HepG2 (cell line): ENCODE measurements around the gene PRELP. TPM values are rescaled to one million over a fixed set of nuclear protein-coding genes. Genes with fewer than 3 reads are reported as not detected.
A peak's percentile ranks its signal among the peaks of the same experiment; 100 is the strongest.

Experiments
- ATAC-seq: fragments of 200-7000 bp; cut with Tn5 transposase; 3 replicates; pipeline ENCODE4 v1.9.1; 2020; ENCODE audit warnings: mild to moderate bottlenecking, moderate library complexity
- BruUV-seq: library from RNA; stranded (reverse); fragments of 400-500 nt; replicated peaks from 2 replicates; lab custom pipeline; 2021; lab: Mats Ljungman, UMichigan
- CTCF ChIA-PET: fragments of 300-600 bp; formaldehyde crosslinking; extraction: SDS; loops from one replicate; lab custom pipeline; 2021; ENCODE audit warnings: low total read pairs, inconsistent platforms, low intra/inter-chr PET ratio; lab: Yijun Ruan, JAX
- POLR2A ChIA-PET: fragments of 350-600 bp; sonication (Branson Sonifier 250); formaldehyde crosslinking; loops from one replicate; lab custom pipeline; 2020; ENCODE audit warnings: antibody characterized with exemption, inconsistent platforms; lab: Yijun Ruan, JAX
- DNase-seq: peaks from one replicate; pipeline ENCODE4 v3.0.0-alpha.2; 2015; ENCODE audit warnings: low spot score
- FAIRE-seq: peaks from 3 replicates; lab custom pipeline; 2011; peaks lifted over from hg19 to GRCh38; lab: Jason Lieb, UNC
- H2AFZ ChIP-seq: one replicate; pipeline ENCODE4 v1.6.1; 2011; ENCODE audit warnings: low read length, inconsistent platforms
- H3K27ac ChIP-seq: fragments of 300-600 bp; 3 replicates; pipeline ENCODE4 v1.8.0; 2011; ENCODE audit warnings: mixed run types, mild to moderate bottlenecking, mixed read lengths, low read length, inconsistent platforms; ENCODE audit not compliant: insufficient read depth; ENCODE audit errors: extremely low read length
- H3K27me3 ChIP-seq, 2 experiments: fragments of 200-600 bp in 1 of 2; 2 replicates in 1 of 2; 3 replicates in 1 of 2; pipeline versions ENCODE4 v1.6.0 to v1.8.0; 2011; ENCODE audit warnings: low read length in 2 of 2, mild to moderate bottlenecking in 2 of 2, moderate library complexity in 2 of 2, inconsistent platforms in 1 of 2; ENCODE audit not compliant: insufficient read depth in 2 of 2, control insufficient read depth in 1 of 2
- H3K36me3 ChIP-seq, 2 experiments: fragments of 200-600 bp in 1 of 2; replicated peaks in 1 of 2; 2 replicates in 1 of 2; 3 replicates in 1 of 2; pipeline versions ENCODE4 v1.5.1 to v1.8.0; 2011; ENCODE audit warnings: low read length in 2 of 2, inconsistent platforms in 1 of 2; ENCODE audit not compliant: insufficient read depth in 2 of 2, control insufficient read depth in 1 of 2
- H3K4me1 ChIP-seq: 2 replicates; pipeline ENCODE4 v1.5.1; 2012; ENCODE audit warnings: low read length, inconsistent platforms; ENCODE audit not compliant: insufficient read depth
- H3K4me2 ChIP-seq: 2 replicates; pipeline ENCODE4 v1.6.0; 2011; ENCODE audit warnings: low read depth, low read length, inconsistent platforms
- H3K4me3 ChIP-seq, 3 experiments: fragments of 200-600 bp in 1 of 3; sonication (generic), shearing (Covaris generic) in 1 of 3; replicated peaks in 1 of 3; 2 replicates each; pipeline ENCODE4 v1.5.1; 2011 to 2016; ENCODE audit warnings: low read length in 3 of 3, inconsistent platforms in 2 of 3, low read depth in 2 of 3, mild to moderate bottlenecking in 2 of 3, control low read depth in 1 of 3, mixed read lengths in 1 of 3; ENCODE audit not compliant: insufficient read depth in 1 of 3
- H3K79me2 ChIP-seq: one replicate; pipeline ENCODE4 v1.6.1; 2011; ENCODE audit warnings: low read length, inconsistent platforms; ENCODE audit not compliant: insufficient read depth
- H3K9ac ChIP-seq: 2 replicates; pipeline ENCODE4 v1.6.0; 2011; ENCODE audit warnings: mild to moderate bottlenecking, low read depth, low read length, inconsistent platforms; ENCODE audit not compliant: insufficient read depth
- H3K9me3 ChIP-seq: 2 replicates; pipeline ENCODE4 v1.5.1; 2012; ENCODE audit warnings: mild to moderate bottlenecking, low read length
- H4K20me1 ChIP-seq: 2 replicates; pipeline ENCODE4 v1.6.0; 2011; ENCODE audit warnings: inconsistent platforms, mild to moderate bottlenecking, low read length, moderate library complexity; ENCODE audit not compliant: insufficient read depth
- AHR ChIP-seq: IDR thresholded peaks from 2 replicates; pipeline ENCODE4 v1.6.1; 2018; ENCODE audit warnings: missing genetic modification reagents, missing compliant biosample characterization
- HOXA3 ChIP-seq: sonication (generic); formaldehyde crosslinking; IDR thresholded peaks from 2 replicates; pipeline ENCODE4 v1.5.0; 2020; ENCODE audit warnings: missing genetic modification reagents
- KMT2A ChIP-seq: sonication (generic); formaldehyde crosslinking; IDR thresholded peaks from 2 replicates; pipeline ENCODE4 v1.4.0; 2020; ENCODE audit warnings: missing genetic modification reagents
- SIN3B ChIP-seq: fragments of 150-350 bp; IDR thresholded peaks from 2 replicates; pipeline ENCODE4 v1.6.1; 2014; ENCODE audit warnings: low read length
- STAG1 ChIP-seq: sonication (generic); formaldehyde crosslinking; IDR thresholded peaks from 2 replicates; pipeline ENCODE4 v1.4.0; 2020; ENCODE audit warnings: missing genetic modification reagents
- TARDBP ChIP-seq: sonication (generic); formaldehyde crosslinking; IDR thresholded peaks from 2 replicates; pipeline ENCODE4 v1.8.0; 2022; ENCODE audit warnings: mild to moderate bottlenecking, missing genetic modification reagents
- WGBS: methylation state at CpG from one replicate; pipeline ENCODE4 v1.1.6; 2017; ENCODE audit warnings: low lambda C conversion rate; 5-methylcytosine and 5-hydroxymethylcytosine counted together
- in situ Hi-C: cut with HindIII; loops from 2 replicates; pipeline ENCODE4 v1.10.0; 2017; ENCODE audit warnings: low pct_unique_long_range_greater_than_20kb; ENCODE audit not compliant: extremely low pct_ligation_motif_present
- intact Hi-C: fragments of 100-400 bp; cut with micrococcal nuclease; formaldehyde crosslinking; loops from one replicate; pipeline ENCODE4 v1.10.0; 2022; ENCODE audit not compliant: unreplicated experiment
- polyA plus RNA-seq, 8 experiments: library from polyadenylated mRNA; depleted of rRNA in 3 of 8; stranded (reverse) in 7 of 8; unstranded in 1 of 8; fragments of >200 nt; fragmentation: Illumina TruSeq in 4 of 8; extraction: Trizol in 4 of 8; gene quantifications; 2 replicates each; pipeline versions ENCODE4 v1.2.1 to v1.2.3, GENCODE V29; 2011 to 2016; ENCODE audit warnings: low read depth in 4 of 8, missing spikeins in 1 of 8, mixed read lengths in 1 of 8; ENCODE audit not compliant: insufficient read depth in 1 of 8
- total RNA-seq, 5 experiments: library from RNA; depleted of rRNA; stranded (reverse); fragments of >200 nt; fragmentation: Illumina TruSeq; extraction: Trizol; gene quantifications; 2 replicates each; pipeline ENCODE4 v1.2.3, GENCODE V29; 2016; ENCODE audit warnings: low read depth in 1 of 5
- TF ChIP-seq, protein P1 (sequence below): sonication (generic); formaldehyde crosslinking; IDR thresholded peaks from 2 replicates; pipeline ENCODE4 v1.5.0; 2020; ENCODE audit warnings: mild to moderate bottlenecking, missing genetic modification reagents, moderate library complexity

PRELP gene
- total and polyA plus RNA-seq, 2 of the 13 experiments (the other 11 are each of a cell fraction or from before 2014, with no cell fraction given): not detected

DNA sequence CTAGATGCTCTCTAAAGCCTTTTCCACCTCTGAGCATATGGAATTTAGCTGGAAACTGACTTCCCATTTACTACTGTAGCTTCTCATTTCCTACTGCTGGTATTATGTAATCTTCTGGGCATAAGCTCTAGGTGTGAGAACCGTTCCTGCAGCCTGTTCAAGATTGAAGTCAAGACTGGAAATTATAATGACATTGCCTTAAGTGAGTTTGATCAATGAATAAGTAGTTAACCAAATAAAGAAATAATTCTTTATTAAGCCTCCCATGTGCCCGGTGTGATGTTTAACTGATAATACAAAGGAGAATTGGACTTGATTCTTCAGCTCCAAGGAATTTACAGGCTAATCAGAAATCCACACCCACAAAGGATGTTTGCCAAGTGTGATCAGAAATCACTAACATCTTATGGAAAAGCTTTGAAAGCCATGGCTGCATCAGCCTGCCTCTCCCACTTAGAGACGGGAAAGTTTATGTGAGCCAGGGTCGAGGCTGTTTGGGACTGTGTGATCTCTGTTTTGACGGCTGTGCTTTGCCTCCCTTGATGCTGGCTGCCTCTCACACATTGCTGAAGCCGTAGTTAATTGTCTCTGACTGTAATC is 36.4 kb upstream of the PRELP start:
- Histone ChIP-seq H2AFZ (no peak overlapping the region), H3K9ac (no peak overlapping the region), H3K79me2 (no peaks in the 10 kb centered on the region), H3K36me3 (no peaks in the 10 kb centered on the region), H3K4me3 (no peak overlapping the region), H3K9me3 (no peaks in the 10 kb centered on the region), H3K27me3 (peaks cover 2 to 12% of the 10 kb centered on the region in 2 experiments; a peak in 4 of 5 replicates), H3K4me1 (no peaks in the 10 kb centered on the region), H4K20me1 (no peaks in the 10 kb centered on the region), H3K4me2 (no peak overlapping the region), H3K27ac (no peak overlapping the region)
- in situ Hi-C loops: no loop called here
- no TSS peak for BruUV-seq
- intact Hi-C loops: no loop called here
- ChIA-PET CTCF (no interaction called here), POLR2A (no interaction called here)
- no peak for DNase-seq
- no peak for TF ChIP-seq KMT2A
- WGBS: 13% methylated on average over 6 of the region's 6 CpGs
- no peak for FAIRE-seq
- ATAC-seq: no peak

DNA sequence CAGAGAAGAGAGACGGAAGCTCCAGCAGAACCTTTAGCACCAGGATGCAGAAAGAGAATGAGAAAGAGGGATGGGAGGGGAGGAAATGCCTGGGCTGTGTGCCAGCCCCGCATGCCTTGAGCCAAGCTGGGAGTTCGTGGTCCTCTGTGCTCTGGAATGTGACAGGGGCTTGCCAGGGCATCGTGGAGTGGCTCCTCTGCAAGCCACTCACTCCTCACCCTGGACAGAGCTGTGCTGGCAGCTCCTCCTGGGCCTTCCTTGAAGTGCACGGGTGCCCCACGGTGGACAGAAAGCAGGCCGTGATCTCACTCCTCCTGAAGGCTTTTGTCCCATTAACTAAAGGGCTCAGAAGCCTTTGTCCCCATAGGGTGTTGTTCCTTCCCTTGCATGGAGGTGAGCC is 34.8 kb upstream of the PRELP start:
- no peaks in the 10 kb centered on the region for H4K20me1 ChIP-seq
- POLR2A ChIA-PET: no interaction called here
- peaks cover 6% of the 10 kb centered on the region; the same call in 1 of the 2 replicates for H3K9me3 ChIP-seq
- H3K4me2 ChIP-seq: no peak overlapping the region
- BruUV-seq: no TSS peak
- no peak for DNase-seq
- ATAC-seq: peak; percentile 77
- H3K4me1 ChIP-seq: no peaks in the 10 kb centered on the region
- CTCF ChIA-PET: no interaction called here
- no peaks in the 10 kb centered on the region for H3K79me2 ChIP-seq
- H3K4me3 ChIP-seq: no peak overlapping the region
- H3K27me3 ChIP-seq: peaks cover 2 to 12% of the 10 kb centered on the region in 2 experiments; a peak in 4 of 5 replicates
- intact Hi-C loops (no loop called here), in situ Hi-C loops (loop anchor here (5.0 kb wide), 1 partner anchor 98 kb away; no protein-coding TSS in a partner anchor)
- WGBS: 3% methylated on average over 3 of the region's 7 CpGs
- no peak overlapping the region for H2AFZ ChIP-seq
- TF ChIP-seq SIN3B (no peak), STAG1 (CRISPR knock-in tag) (peak; percentile 61), AHR (CRISPR knock-in tag) (no peak), HOXA3 (CRISPR knock-in tag) (no peak), TARDBP (CRISPR knock-in tag) (no peak)
- TF ChIP-seq, protein P1, sequence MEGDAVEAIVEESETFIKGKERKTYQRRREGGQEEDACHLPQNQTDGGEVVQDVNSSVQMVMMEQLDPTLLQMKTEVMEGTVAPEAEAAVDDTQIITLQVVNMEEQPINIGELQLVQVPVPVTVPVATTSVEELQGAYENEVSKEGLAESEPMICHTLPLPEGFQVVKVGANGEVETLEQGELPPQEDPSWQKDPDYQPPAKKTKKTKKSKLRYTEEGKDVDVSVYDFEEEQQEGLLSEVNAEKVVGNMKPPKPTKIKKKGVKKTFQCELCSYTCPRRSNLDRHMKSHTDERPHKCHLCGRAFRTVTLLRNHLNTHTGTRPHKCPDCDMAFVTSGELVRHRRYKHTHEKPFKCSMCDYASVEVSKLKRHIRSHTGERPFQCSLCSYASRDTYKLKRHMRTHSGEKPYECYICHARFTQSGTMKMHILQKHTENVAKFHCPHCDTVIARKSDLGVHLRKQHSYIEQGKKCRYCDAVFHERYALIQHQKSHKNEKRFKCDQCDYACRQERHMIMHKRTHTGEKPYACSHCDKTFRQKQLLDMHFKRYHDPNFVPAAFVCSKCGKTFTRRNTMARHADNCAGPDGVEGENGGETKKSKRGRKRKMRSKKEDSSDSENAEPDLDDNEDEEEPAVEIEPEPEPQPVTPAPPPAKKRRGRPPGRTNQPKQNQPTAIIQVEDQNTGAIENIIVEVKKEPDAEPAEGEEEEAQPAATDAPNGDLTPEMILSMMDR (CRISPR knock-in tag): peak; percentile 56
- FAIRE-seq: no peak
- no peaks in the 10 kb centered on the region for H3K36me3 ChIP-seq
- H3K9ac ChIP-seq: no peak overlapping the region
- no peak overlapping the region for H3K27ac ChIP-seq
